ENCODE measurements around the gene VIT. TPM values are rescaled to one million over a fixed set of nuclear protein-coding genes. Genes with fewer than 3 reads are reported as not detected.

VIT gene
- total RNA-seq, 1 donor from 2014 or later, result not detected

DNA sequence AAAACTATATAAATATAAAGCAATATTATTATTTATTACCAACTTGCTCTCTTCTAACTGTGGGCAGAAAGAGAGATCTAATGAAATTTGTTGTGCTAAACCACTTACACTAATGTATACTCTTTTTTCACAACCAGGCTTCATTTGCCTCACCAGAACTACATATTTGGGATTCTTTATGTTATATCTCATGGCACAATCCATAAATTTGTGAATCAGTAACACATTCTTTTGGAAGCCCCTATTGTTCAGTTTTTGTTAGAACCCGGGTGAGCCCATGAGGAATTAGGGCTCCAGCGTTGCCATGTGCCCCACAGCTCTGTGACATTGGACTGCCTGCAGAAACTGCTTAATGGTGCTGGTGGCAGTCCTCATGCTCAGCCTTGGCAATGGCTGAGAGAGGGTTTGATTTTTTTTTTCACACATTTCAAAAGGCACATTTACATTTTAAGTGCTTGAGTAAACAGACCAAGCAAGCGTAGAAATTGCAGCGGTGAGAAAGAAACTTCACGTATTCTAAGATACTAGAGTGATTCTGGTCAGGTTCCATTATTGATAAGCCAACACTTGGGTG is 15.3 kb downstream of the VIT start:
- Mint-ChIP-seq H3K27me3 (ENCODE audit: low read depth, unreplicated experiment) (no peaks in the 10 kb centered on the region), H3K4me1 (ENCODE audit: low read depth, unreplicated experiment) (peaks cover 13% of the 10 kb centered on the region), H3K36me3 (ENCODE audit: low read depth, unreplicated experiment) (peaks cover 1% of the 10 kb centered on the region), H3K27ac (ENCODE audit: unreplicated experiment) (no peak overlapping the region), H3K4me3 (ENCODE audit: unreplicated experiment) (no peak overlapping the region), H3K9me3 (ENCODE audit: unreplicated experiment) (peaks cover 4% of the 10 kb centered on the region)
- H3K9ac ChIP-seq (ENCODE audit: low read length), result no peak overlapping the region
- no peak for DNase-seq (ENCODE audit: low read depth)
- H4K20me1 ChIP-seq (ENCODE audit: insufficient read depth, low read length), result no peaks in the 10 kb centered on the region
- FAIRE-seq, result no peak
- H3K27me3 ChIP-seq (ENCODE audit: insufficient read depth, low read length), result no peaks in the 10 kb centered on the region
- no peaks in the 10 kb centered on the region for H3K79me2 ChIP-seq (ENCODE audit: insufficient read depth, low read length)
- TF ChIP-seq EZH2 (IDR thresholded peaks at IDR 0.05; ENCODE audit: insufficient read depth, low read length), result no peak
- TF ChIP-seq, protein P1, sequence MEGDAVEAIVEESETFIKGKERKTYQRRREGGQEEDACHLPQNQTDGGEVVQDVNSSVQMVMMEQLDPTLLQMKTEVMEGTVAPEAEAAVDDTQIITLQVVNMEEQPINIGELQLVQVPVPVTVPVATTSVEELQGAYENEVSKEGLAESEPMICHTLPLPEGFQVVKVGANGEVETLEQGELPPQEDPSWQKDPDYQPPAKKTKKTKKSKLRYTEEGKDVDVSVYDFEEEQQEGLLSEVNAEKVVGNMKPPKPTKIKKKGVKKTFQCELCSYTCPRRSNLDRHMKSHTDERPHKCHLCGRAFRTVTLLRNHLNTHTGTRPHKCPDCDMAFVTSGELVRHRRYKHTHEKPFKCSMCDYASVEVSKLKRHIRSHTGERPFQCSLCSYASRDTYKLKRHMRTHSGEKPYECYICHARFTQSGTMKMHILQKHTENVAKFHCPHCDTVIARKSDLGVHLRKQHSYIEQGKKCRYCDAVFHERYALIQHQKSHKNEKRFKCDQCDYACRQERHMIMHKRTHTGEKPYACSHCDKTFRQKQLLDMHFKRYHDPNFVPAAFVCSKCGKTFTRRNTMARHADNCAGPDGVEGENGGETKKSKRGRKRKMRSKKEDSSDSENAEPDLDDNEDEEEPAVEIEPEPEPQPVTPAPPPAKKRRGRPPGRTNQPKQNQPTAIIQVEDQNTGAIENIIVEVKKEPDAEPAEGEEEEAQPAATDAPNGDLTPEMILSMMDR (IDR thresholded peaks at IDR 0.05; ENCODE audit: insufficient read depth, low read depth, low read length), result no peak
- H3K9me3 ChIP-seq (ENCODE audit: insufficient read depth, low read depth, low read length), result peaks cover 4% of the 10 kb centered on the region
- no peaks in the 10 kb centered on the region for H3K36me3 ChIP-seq (ENCODE audit: insufficient read depth, low read length)
- no peak overlapping the region for H3K4me2 ChIP-seq (ENCODE audit: low read length)
- no peak overlapping the region for H3K4me3 ChIP-seq (ENCODE audit: insufficient read depth, low read depth, low read length)
- H3K4me1 ChIP-seq (ENCODE audit: insufficient read depth, low read length), result peaks cover 12% of the 10 kb centered on the region
- no peak overlapping the region for H3K27ac ChIP-seq (ENCODE audit: low read depth, low read length)
- H2AFZ ChIP-seq (ENCODE audit: low read depth, low read length), result no peak overlapping the region

- Histone ChIP-seq H3K4me1 (ENCODE audit: insufficient read depth, low read length) (no peaks in the 10 kb centered on the region), H3K9ac (ENCODE audit: low read length) (no peak overlapping the region), H2AFZ (ENCODE audit: low read depth, low read length) (no peak overlapping the region), H3K9me3 (ENCODE audit: insufficient read depth, low read depth, low read length) (peaks cover 4% of the 10 kb centered on the region), H3K4me2 (ENCODE audit: low read length) (no peak overlapping the region), H3K27ac (ENCODE audit: low read depth, low read length) (no peak overlapping the region), H3K79me2 (ENCODE audit: insufficient read depth, low read length) (no peaks in the 10 kb centered on the region), H3K4me3 (ENCODE audit: insufficient read depth, low read depth, low read length) (no peak overlapping the region), H3K36me3 (ENCODE audit: insufficient read depth, low read length) (no peaks in the 10 kb centered on the region), H4K20me1 (ENCODE audit: insufficient read depth, low read length) (no peaks in the 10 kb centered on the region), H3K27me3 (ENCODE audit: insufficient read depth, low read length) (no peaks in the 10 kb centered on the region)
- TF ChIP-seq, protein P1 (IDR thresholded peaks at IDR 0.05; ENCODE audit: insufficient read depth, low read depth, low read length), result no peak
- TF ChIP-seq EZH2 (IDR thresholded peaks at IDR 0.05; ENCODE audit: insufficient read depth, low read length), result no peak
- FAIRE-seq (no peak), DNase-seq (ENCODE audit: low read depth) (no peak)
- H3K27me3 Mint-ChIP-seq (ENCODE audit: low read depth, unreplicated experiment), result no peaks in the 10 kb centered on the region
- H3K4me3 Mint-ChIP-seq (ENCODE audit: unreplicated experiment), result no peak overlapping the region
- H3K9me3 Mint-ChIP-seq (ENCODE audit: unreplicated experiment), result peaks cover 4% of the 10 kb centered on the region
- H3K36me3 Mint-ChIP-seq (ENCODE audit: low read depth, unreplicated experiment), result peaks cover 3% of the 10 kb centered on the region
- peaks cover 9% of the 10 kb centered on the region for H3K4me1 Mint-ChIP-seq (ENCODE audit: low read depth, unreplicated experiment)
- no peak overlapping the region for H3K27ac Mint-ChIP-seq (ENCODE audit: unreplicated experiment)
Observed at GRCh38 chr2:36713310-36713709, 16.8 kb downstream of the VIT start.

DNA sequence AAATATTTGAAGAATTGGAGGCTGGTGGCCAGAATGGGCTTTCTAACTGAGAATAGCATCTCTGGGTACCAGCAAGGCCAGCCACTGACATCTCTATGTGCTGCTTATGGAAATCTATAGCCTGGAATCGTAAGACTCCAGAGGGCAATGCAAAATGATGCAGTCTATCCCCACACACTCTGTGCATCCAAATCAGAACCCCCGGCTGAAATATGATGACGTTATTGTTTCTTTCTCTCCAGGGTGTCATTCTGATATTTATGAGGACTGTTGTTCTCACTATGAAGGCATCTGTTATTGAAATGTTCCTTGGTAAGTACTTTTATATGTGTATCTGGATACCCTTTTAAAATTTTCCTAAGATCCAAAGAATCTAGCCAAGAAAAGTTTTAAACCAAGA is 19.6 kb downstream of the VIT start:
- peaks cover 8% of the 10 kb centered on the region for H3K9me3 Mint-ChIP-seq (ENCODE audit: unreplicated experiment)
- peaks cover 2% of the 10 kb centered on the region for H3K36me3 Mint-ChIP-seq (ENCODE audit: low read depth, unreplicated experiment)
- no peak overlapping the region for H3K4me2 ChIP-seq (ENCODE audit: low read length)
- H3K9ac ChIP-seq (ENCODE audit: low read length), result no peak overlapping the region
- FAIRE-seq (no peak), DNase-seq (ENCODE audit: low read depth) (no peak)
- H3K79me2 ChIP-seq (ENCODE audit: insufficient read depth, low read length), result no peaks in the 10 kb centered on the region
- no peaks in the 10 kb centered on the region for H3K27me3 Mint-ChIP-seq (ENCODE audit: low read depth, unreplicated experiment)
- no peaks in the 10 kb centered on the region for H3K9me3 ChIP-seq (ENCODE audit: insufficient read depth, low read depth, low read length)
- no peaks in the 10 kb centered on the region for H3K36me3 ChIP-seq (ENCODE audit: insufficient read depth, low read length)
- TF ChIP-seq EZH2 (IDR thresholded peaks at IDR 0.05; ENCODE audit: insufficient read depth, low read length), result no peak
- TF ChIP-seq, protein P1 (IDR thresholded peaks at IDR 0.05; ENCODE audit: insufficient read depth, low read depth, low read length), result no peak
- no peak overlapping the region for H3K27ac Mint-ChIP-seq (ENCODE audit: unreplicated experiment)
- H3K4me3 ChIP-seq (ENCODE audit: insufficient read depth, low read depth, low read length), result no peak overlapping the region
- H3K27me3 ChIP-seq (ENCODE audit: insufficient read depth, low read length), result no peaks in the 10 kb centered on the region
- H3K4me1 Mint-ChIP-seq (ENCODE audit: low read depth, unreplicated experiment), result peaks cover 4% of the 10 kb centered on the region
- H3K4me3 Mint-ChIP-seq (ENCODE audit: unreplicated experiment), result no peak overlapping the region
- H3K4me1 ChIP-seq (ENCODE audit: insufficient read depth, low read length), result no peaks in the 10 kb centered on the region
- H3K27ac ChIP-seq (ENCODE audit: low read depth, low read length), result no peak overlapping the region
- no peak overlapping the region for H2AFZ ChIP-seq (ENCODE audit: low read depth, low read length)
- no peaks in the 10 kb centered on the region for H4K20me1 ChIP-seq (ENCODE audit: insufficient read depth, low read length)

Data from astrocyte (in vitro differentiated cells and primary cell).